G401 (cell line): ENCODE measurements around the gene PPP1R3A. TPM values are rescaled to one million over a fixed set of nuclear protein-coding genes. Genes with fewer than 3 reads are reported as not detected.
"Not testable (repeated sequence)": the region's sequence is repeated elsewhere in the genome, so short reads cannot be mapped to it uniquely, and the experiment has no call there.

Source experiments
- DNase-seq: peaks from one replicate; pipeline ENCODE4 v3.0.0-alpha.2; 2015; ENCODE audit warnings: low spot score
- in situ Hi-C: cut with HindIII; loops from 2 replicates; pipeline ENCODE4 v1.10.0; 2016; ENCODE audit warnings: low sequenced_read_pairs, mixed read lengths
- total RNA-seq: library from RNA; depleted of rRNA; stranded (reverse); fragments of >200 nt; shearing (Covaris generic); gene quantifications from 2 replicates; pipeline ENCODE4 v1.2.3, GENCODE V29; 2014; rRNA removed

PPP1R3A gene
- not detected in 2 replicates for total RNA-seq

GRCh38 chr7:113918946-113919345, at the start of gene PPP1R3A:
Gene PPP1R3A, minus strand, starts transcription at chr7:113919009. Its CDS starts 13 bp downstream, at chr7:113918996.
- in situ Hi-C loops, result no loop called here
- DNase-seq, result no peak

- in situ Hi-C loops, result no loop called here
- DNase-seq, result no peak
Observed at GRCh38 chr7:113963356-113963755, 44.5 kb upstream of the PPP1R3A start.

GRCh38 chr7:113959910-113960309, 41.1 kb upstream of the PPP1R3A start:
- in situ Hi-C loops, result no loop called here
- no peak for DNase-seq

GRCh38 chr7:113955157-113955556, 36.3 kb upstream of the PPP1R3A start:
- no peak for DNase-seq
- in situ Hi-C loops, result no loop called here

GRCh38 chr7:113953553-113953952, 34.7 kb upstream of the PPP1R3A start:
- in situ Hi-C loops, result no loop called here
- no peak for DNase-seq

GRCh38 chr7:113945018-113945938, 26.5 kb upstream of the PPP1R3A start:
- in situ Hi-C loops, result no loop called here
- no peak for DNase-seq

GRCh38 chr7:113936982-113937381, 18.2 kb upstream of the PPP1R3A start:
- in situ Hi-C loops, result no loop called here
- no peak for DNase-seq

GRCh38 chr7:113936535-113936934, 17.7 kb upstream of the PPP1R3A start:
- DNase-seq, result no peak
- in situ Hi-C loops, result no loop called here

- DNase-seq, in situ Hi-C loops: not testable (repeated sequence)
Observed at GRCh38 chr7:113929389-113929788, 10.6 kb upstream of the PPP1R3A start.

- in situ Hi-C loops, result no loop called here
- DNase-seq, result no peak
Observed at GRCh38 chr7:113928112-113928511, 9.3 kb upstream of the PPP1R3A start.

GRCh38 chr7:113922049-113922448, 3.2 kb upstream of the PPP1R3A start:
- in situ Hi-C loops, result no loop called here
- DNase-seq, result no peak

- in situ Hi-C loops, result no loop called here
- DNase-seq, result no peak
Observed at GRCh38 chr7:113921363-113921762, 2.6 kb upstream of the PPP1R3A start.

- in situ Hi-C loops, result no loop called here
- DNase-seq, result no peak
Observed at GRCh38 chr7:113917840-113918239, 969 bp downstream of the PPP1R3A start.

- in situ Hi-C loops, result no loop called here
- no peak for DNase-seq
Observed at GRCh38 chr7:113915956-113916355, 2.9 kb downstream of the PPP1R3A start.

GRCh38 chr7:113912876-113913275, 5.9 kb downstream of the PPP1R3A start:
- no peak for DNase-seq
- in situ Hi-C loops, result no loop called here

- in situ Hi-C loops, result no loop called here
- DNase-seq, result no peak
Observed at GRCh38 chr7:113907617-113908016, 11.2 kb downstream of the PPP1R3A start.

- no peak for DNase-seq
- in situ Hi-C loops, result no loop called here
Observed at GRCh38 chr7:113904521-113904920, 14.3 kb downstream of the PPP1R3A start.

GRCh38 chr7:113892818-113893217, 26.0 kb downstream of the PPP1R3A start:
- DNase-seq, result no peak

GRCh38 chr7:113891828-113892227, 27.0 kb downstream of the PPP1R3A start:
- in situ Hi-C loops, result no loop called here
- no peak for DNase-seq

More at GRCh38 chr7:113892818-113893217, 26.0 kb downstream of the PPP1R3A start:
- in situ Hi-C loops, result no loop called here

GRCh38 chr7:113891031-113891350, 27.8 kb downstream of the PPP1R3A start:
- no peak for DNase-seq
- in situ Hi-C loops, result no loop called here
